A549 (cell line): ENCODE results near the gene ATP10A.

ENCODE experiments used
- CEBPB ChIP-seq, 2 experiments: fragments of >200 bp in 1 of 2; sonication (Bioruptor Twin) in 1 of 2; formaldehyde crosslinking in 1 of 2; IDR thresholded peaks; 2 replicates each; pipeline ENCODE4 v1.6.1; 2012 to 2016
- CTCF ChIP-seq: fragments of >200 bp; sonication (Bioruptor Twin); formaldehyde crosslinking; IDR thresholded peaks from 3 replicates; pipeline ENCODE4 v1.5.1; 2016
- MYC ChIP-seq: IDR thresholded peaks from 2 replicates; pipeline ENCODE4 v1.6.1; 2012; ENCODE audit warnings: mild to moderate bottlenecking, inconsistent platforms, low read length, improper control_type of control experiment, borderline replicate concordance
- RAD21 ChIP-seq, 2 experiments: fragments of >200 bp in 1 of 2; sonication (Bioruptor Twin) in 1 of 2; formaldehyde crosslinking in 1 of 2; IDR thresholded peaks in 1 of 2; conservative IDR thresholded peaks in 1 of 2; 2 replicates in 1 of 2; 3 replicates in 1 of 2; pipeline ENCODE4 v1.6.1; 2012 to 2018; ENCODE audit warnings: inconsistent platforms in 1 of 2
- ZNF302 ChIP-seq: fragments of 250-450 bp; sonication (Bioruptor Pico); IDR thresholded peaks from 2 replicates; pipeline ENCODE4 v1.9.0; 2021; ENCODE audit warnings: inconsistent platforms, mild to moderate bottlenecking, moderate library complexity

DNA sequence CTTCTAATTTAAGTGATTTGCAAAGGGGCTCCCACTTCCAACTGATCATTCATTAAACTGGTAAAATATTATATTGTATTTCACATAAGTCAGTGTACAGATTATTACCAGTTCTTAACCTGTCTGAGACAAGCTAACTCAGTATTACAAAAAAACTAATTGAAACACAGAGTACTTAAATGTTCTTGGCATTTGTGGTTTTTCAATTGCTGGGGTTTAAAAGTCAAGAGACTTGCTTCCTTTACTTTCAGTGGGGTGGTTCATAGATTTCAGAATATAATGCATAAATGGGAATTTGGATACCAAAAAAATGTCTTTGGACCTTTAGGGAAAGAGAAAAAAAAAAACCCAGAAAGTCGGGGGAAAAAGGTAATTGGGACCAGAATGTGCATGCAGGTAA lies 85.0 kb downstream of the ATP10A start:
- TF ChIP-seq CEBPB (IDR thresholded peaks at IDR 0.05): no peak
- no peak for TF ChIP-seq CTCF
- no peak for TF ChIP-seq RAD21 (conservative IDR thresholded peaks at IDR 0.05 in 1 of 2, IDR thresholded peaks at IDR 0.05 in 1 of 2)
- TF ChIP-seq ZNF302: no peak
- no peak for TF ChIP-seq MYC
